ENCODE data around the gene LEUTX. TPM values are rescaled to one million over a fixed set of nuclear protein-coding genes. Genes with fewer than 3 reads are reported as not detected.

Gene LEUTX
- total RNA-seq, 1 experiment from 2014 or later, result not detected

DNA sequence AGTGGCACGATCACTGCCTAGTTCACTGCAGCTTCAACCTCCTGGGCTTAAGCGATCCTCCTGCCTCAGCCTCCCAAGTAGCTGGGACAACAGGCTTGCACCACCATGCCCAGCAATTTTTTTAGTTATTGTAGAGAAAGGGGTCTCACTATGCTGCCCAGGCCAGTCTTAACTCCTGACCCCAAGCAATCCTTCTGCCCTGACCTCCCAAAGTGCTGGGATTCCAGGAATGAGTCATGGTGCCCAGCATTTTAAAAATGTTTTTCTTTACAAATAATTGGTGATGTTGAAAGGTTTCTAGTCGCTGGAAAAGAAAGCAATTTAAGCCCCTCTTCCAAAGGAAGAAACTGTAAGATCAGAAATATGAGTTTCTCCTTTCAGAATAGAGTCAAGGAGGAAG lies 35.9 kb downstream of the LEUTX start:
- in situ Hi-C loops (cut with HindIII; ENCODE audit: low pct_unique_long_range_greater_than_20kb, low sequenced_read_pairs), result no loop called here
- DNase-seq (ENCODE audit: low read depth, low spot score), result no peak

DNA sequence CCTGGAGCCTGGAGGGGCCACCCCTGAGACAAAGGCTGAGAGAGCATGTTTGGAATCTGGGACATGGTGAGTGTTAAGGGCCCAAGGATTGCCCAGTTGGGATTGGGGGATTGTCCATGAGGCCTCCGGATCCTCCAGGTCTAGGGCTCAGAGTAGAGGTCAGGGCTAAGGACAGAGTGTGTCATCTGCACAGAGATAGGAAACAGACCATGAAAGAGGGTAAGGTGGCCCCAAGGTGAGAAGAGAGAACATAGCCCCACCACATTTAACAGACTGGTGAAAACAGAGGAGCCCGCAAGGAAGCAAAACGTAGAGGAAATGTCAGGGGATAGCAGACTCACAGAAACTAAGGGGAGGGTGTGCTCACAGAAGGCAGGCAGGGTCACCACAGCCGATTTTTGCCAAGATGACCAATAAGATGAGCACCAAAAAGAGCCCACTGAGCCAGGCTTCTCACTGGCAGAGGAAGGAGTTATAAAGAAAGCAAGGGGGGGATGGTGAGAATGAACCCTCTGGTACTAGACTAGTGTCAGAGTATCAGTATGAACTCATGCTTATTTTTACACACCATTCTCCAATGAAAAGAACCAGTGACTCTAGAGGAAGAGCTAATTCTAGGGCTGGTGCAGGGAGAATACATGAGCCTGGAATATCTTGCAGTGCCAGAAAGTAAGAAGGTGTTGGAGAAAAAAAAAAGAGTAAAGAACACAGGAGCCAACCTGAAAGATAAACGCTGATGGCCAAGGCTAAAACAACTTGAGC lies 37.8 kb downstream of the LEUTX start:
- DNase-seq (ENCODE audit: low read depth, low spot score), result no peak
- in situ Hi-C loops (cut with HindIII; ENCODE audit: low pct_unique_long_range_greater_than_20kb, low sequenced_read_pairs), result no loop called here

DNA sequence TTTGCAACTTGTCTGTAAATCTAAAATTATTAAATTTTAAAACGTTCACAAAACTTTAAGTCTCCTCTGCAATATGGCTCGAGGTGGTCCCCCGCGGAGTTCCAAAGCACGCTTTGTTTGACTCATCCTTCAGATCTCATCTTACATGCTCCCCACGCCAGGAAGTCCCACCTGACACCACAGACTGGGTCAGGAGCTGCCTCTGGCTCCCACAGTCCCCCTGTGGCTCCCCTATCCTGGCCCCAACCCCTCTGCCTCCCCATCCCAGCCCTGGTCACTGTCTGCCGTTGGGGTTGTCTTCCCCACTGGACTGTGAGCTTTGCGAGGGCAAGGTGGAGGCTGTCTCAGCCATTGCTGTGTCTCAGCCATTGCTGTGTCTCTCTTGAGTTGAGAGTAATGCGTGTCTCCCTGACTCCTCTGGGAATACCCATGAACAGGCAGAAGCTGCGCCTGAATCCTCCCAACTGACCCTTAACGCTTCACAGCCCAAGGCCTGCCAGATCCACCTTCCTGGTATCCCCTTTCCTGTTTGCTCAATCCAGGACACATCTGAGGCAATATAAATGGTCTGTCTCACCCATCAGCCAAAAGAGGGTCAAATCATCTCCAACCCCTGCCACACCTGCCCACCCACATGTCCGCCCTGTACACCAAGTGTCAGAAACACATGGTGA lies 39.4 kb downstream of the LEUTX start:
- in situ Hi-C loops (cut with HindIII; ENCODE audit: low pct_unique_long_range_greater_than_20kb, low sequenced_read_pairs), result no loop called here
- DNase-seq (ENCODE audit: low read depth, low spot score), result no peak

DNA sequence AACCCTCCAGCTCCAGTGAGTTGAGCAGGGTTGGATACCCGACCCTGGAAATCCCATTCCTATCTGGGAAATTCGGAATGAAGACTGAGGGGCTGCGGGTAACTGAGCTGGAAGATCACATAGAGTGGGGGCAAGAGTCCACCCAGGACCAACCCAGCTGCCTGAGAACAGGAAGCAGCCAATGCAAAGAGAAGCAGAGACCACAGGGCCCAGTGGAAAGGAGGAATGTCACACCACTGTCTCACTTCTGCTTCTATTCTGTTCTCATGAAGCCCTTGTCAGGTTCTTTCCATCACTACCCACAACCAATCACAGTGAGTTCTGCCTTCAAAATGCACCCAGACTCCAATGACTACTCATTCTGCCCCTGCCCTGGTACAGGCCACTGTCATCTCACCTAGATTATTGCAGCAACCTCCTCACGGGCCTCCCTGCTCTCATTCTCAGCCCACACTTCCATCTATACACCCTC lies 40.0 kb downstream of the LEUTX start:
- no peak for DNase-seq (ENCODE audit: low read depth, low spot score)
- in situ Hi-C loops (cut with HindIII; ENCODE audit: low pct_unique_long_range_greater_than_20kb, low sequenced_read_pairs), result no loop called here

DNA sequence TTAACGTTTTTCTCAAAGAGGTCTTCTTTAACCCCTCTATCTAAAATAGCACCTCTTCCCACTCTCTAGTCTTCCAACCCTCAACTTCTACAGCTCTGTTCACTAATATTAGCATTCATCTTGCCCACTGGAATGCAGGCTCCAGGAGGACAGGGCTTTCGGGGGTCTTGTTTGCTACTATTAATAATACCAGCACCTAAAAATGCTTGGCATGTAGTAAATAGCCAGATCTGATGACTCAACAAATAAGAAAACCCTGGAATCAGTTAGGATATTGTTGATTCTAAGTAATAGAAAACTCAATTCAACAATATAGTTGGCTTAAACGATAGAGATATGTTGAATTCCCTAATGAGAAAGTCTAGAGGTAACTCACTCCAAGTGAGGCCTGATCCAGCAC lies 41.1 kb downstream of the LEUTX start:
- no peak for DNase-seq (ENCODE audit: low read depth, low spot score)
- in situ Hi-C loops (cut with HindIII; ENCODE audit: low pct_unique_long_range_greater_than_20kb, low sequenced_read_pairs), result no loop called here

DNA sequence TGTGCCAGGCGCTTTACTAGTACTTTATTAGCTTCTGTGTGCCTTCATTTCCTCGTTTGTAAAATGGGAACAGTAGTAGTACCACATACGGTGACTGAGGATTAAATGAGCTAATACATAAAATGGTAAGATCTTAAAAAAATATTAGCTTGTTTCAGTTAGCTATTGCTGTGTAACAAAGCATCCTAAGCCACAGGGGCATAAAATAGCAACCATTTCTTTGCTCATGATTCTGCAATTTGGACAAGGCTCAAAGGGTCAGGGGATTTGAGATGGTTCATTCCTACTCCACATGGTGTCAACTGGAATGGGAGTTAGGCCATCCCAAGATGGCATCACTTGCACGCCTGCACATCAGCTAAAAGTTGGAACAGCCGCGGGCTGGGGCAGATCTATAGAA lies 42.0 kb downstream of the LEUTX start:
- in situ Hi-C loops (cut with HindIII; ENCODE audit: low pct_unique_long_range_greater_than_20kb, low sequenced_read_pairs), result no loop called here
- no peak for DNase-seq (ENCODE audit: low read depth, low spot score)

DNA sequence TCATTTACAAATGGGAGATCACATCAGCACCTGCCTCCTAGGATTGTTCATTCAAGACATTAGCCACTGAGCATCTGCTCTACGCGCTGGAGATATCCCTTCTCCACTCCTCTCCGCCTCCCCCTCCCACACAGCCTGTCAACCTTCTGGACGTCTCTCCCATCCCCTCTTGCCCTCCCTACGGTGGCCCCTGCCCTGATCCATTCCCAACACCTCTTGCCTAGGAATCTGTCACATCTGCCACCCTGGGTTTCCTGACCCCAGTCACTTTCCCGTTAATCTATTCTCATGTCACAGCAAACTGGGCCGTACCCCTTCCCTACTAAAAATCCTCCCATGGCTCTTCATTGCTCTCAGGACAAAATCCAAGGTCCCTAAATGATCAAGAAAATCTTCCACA lies 45.0 kb downstream of the LEUTX start:
- in situ Hi-C loops (cut with HindIII; ENCODE audit: low pct_unique_long_range_greater_than_20kb, low sequenced_read_pairs), result no loop called here
- DNase-seq (ENCODE audit: low read depth, low spot score), result no peak

DNA sequence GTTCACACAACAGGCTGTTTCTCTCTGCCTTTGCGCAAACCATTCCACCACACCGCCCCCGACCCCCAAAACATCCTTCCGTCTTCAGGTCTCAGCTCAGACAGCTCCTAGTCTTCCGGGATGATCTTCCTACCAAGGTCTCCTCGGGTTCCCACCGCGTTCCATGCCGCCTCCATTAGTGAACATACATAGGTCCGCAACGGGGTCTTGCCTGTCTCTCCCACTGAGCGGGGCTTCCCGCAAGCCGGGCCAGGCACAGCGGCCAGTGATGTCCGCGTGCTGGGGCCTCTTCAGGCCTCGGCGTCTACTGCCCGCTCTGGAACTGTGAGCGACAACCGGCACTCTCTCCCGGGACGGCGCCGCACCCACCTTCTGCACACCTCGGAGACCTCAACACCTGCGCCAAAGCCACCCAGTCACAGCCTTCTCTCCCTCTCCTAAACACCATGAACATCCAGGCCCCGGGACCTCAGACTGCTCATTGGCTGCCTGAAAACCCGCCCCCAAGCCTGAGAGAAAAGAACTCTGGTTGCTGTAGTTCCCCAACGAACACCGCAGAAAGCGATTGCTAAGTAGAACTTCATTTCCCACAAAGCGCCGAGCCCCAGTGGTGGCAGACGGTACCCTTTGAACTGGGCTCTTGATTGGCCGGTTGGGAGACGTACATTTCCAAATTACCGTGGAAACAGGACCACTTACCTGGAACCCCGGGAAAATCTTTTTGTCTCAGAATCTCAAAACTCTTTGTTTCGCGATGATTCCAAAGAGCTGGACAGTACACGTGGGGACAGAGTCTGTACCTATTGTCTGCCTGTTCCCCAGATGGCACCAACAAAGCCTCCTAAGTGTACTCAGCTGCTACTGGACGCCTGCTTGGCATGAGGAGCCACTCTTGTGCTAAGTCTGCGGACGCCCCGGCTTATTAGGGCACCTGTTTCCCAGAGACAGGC lies 45.8 kb downstream of the LEUTX start:
- in situ Hi-C loops (cut with HindIII; ENCODE audit: low pct_unique_long_range_greater_than_20kb, low sequenced_read_pairs), result no loop called here
- peak; percentile 94 for DNase-seq (ENCODE audit: low read depth, low spot score)

DNA sequence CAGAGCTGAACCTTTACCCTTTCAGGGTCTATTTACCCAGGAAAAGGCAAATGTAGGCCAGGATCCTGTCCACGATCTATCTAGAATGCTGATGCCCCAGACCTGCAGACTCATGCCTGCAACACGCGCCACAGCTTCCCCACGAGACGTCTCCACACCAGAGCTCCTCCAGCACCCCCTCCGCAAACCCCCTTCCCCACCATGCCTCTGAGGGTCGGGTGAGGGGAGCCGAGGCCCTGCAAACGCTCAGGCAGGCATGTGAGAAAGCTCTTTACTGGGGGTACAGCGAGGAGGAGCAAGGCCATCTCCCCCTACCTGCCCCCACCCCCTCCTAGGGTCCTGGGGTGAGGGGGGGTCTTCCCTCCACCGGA lies 46.4 kb downstream of the LEUTX start:
- DNase-seq (ENCODE audit: low read depth, low spot score), result no peak
- in situ Hi-C loops (cut with HindIII; ENCODE audit: low pct_unique_long_range_greater_than_20kb, low sequenced_read_pairs), result no loop called here

DNA sequence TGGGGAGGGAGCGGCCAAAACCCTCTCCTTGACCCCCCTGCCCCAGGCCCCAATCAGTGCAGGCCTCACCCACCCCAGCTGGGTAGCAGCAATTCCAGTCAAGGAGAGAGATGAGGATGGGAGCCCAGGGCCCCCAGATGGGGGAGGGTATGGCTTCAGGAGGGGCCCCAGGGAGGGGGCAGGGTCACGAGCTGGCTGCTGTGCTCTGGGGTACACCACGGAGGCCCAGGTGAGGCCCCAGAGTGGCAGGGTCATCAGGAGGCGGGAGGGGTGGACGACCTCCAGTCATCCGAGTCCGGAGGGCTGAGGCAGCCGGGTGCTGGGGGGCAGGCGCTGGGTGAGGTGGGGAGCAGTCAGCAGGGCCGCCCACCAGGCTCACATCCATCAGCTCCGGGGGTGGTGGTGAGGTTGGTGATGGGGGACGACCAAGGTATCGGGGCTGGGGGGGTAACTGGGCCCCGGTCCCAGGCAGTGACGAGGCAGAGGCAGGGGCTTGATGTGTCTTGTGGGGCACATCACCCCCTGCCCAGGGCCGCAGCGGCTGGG lies 47.0 kb downstream of the LEUTX start:
- DNase-seq (ENCODE audit: low read depth, low spot score), result no peak
- in situ Hi-C loops (cut with HindIII; ENCODE audit: low pct_unique_long_range_greater_than_20kb, low sequenced_read_pairs), result no loop called here

DNA sequence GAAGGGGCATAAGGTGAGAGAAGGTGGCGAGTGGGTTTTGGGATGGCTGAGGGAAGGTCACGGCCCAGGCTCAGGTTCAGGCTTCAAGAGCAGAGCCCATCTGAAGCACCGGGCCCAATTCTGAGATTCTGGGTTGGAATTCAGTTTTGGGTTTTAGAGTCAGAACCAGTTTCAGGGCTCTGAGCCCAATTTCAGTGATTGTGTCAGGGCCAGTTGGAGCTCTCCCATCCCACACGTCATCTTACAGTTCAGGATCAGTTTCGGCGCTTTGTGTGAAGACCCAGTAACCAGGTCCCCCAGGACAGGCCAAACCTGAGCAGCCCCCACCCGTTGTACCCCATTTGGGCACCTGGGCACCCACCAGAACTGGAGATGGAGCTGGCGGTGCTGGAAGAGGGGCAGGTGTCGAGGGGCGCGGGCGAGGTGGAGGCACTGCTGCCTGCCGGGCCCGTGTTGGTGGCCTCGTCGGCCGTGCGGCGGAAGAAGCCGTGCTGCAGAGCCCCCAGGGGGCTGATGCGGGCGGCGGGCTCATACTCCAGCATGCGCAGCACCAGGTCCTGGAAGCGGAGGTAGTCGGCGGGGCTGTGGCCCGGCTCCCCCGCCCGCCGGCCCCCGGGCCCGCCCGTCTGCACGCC lies 47.8 kb downstream of the LEUTX start:
- DNase-seq (ENCODE audit: low read depth, low spot score), result no peak
- in situ Hi-C loops (cut with HindIII; ENCODE audit: low pct_unique_long_range_greater_than_20kb, low sequenced_read_pairs), result no loop called here

DNA sequence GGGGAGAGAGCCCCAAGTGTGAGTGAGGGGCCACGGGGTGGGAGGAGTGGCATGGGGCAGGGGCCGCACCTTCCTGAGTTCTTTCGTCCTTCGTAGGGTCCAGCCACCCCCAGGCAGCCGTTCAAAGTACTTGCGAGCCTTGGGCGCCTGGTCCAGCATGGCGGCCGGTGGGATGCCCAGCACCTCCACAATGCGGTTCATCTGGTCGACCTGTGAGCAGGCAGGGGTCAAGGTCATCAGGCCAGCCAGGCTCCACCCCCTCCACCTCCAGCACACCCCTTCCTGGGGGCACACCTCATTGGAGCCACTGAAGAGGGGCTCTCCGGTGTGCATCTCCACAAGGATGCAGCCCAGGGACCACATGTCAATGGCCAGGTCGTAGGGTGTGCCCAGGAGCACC lies 48.6 kb downstream of the LEUTX start:
- DNase-seq (ENCODE audit: low read depth, low spot score), result no peak
- in situ Hi-C loops (cut with HindIII; ENCODE audit: low pct_unique_long_range_greater_than_20kb, low sequenced_read_pairs), result no loop called here

DNA sequence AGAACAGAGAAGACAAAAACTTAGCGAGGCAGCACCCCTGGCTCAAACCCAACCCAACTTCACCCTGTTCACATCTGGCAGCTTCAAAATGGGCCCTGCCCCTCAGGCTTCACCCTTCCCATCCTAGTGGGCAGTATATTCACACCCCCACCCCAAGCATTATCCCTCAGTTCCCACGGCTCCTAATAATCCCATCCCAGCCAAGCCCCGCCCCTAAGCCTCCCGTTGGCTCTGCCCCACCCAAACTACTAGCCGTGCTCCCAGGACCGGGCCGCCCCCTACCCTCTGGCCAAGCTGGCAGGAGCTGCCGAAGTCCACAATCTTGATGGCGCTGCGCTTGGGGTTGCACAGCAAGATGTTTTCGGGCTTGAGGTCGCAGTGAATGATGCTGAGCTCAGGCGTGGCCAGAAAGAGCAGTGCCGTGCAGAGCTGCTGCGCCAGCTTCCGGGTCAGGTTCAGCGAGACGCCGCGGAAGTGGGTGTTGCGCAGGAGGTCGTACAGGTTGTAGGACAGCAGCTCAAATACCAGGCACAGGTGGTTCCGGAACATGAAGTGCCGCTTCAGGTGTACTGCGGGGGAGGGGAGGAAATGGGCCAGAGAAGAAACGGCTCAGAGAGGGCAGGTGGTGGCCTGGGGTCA lies 49.5 kb downstream of the LEUTX start:
- in situ Hi-C loops (cut with HindIII; ENCODE audit: low pct_unique_long_range_greater_than_20kb, low sequenced_read_pairs), result no loop called here
- no peak for DNase-seq (ENCODE audit: low read depth, low spot score)

DNA sequence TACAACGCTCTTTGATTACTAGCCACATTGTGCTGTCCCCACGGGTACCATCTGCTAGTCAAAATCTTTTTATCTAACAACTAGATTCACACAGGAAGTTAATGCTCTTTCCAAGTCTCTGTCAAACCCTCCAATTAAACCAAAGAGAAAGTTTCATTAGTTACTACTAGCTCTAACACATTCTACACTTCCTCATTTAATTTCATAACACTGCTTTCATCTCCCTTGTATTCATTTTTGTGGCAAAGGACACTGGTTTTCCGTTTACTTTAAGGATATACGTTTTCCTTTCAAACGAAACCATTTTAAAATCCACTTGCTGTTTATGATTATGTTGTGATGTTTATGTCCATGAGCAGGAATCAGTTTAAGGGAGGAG lies 50.0 kb downstream of the LEUTX start:
- DNase-seq (ENCODE audit: low read depth, low spot score), result no peak
- in situ Hi-C loops (cut with HindIII; ENCODE audit: low pct_unique_long_range_greater_than_20kb, low sequenced_read_pairs), result no loop called here

DNA sequence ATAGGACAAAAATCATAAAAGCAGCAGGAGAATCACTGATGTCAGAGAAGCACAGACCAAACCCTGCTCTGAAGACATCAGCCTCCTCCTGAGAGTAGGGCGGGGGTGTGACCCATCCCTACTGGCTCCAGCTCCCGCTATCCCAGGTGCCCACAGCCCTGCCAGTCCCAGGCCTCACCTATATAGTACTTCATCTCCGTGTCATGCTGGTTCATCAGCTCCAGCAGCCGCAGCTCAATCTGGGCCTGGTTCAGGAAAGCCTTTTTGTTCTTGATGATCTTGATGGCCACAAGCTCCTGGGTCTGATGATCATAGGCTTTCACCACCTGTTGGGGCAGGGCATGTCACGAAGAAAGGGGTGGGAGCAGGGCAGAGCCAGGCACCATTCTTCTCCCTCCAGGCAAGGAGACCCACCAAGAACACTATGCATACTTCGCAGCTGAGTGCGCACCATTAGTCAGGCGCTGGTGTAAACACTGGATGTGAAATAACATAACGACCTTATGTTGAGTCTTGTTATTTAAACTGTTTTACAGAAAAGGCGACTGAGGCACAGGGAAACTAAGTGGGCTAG lies 51.1 kb downstream of the LEUTX start:
- DNase-seq (ENCODE audit: low read depth, low spot score), result no peak
- in situ Hi-C loops (cut with HindIII; ENCODE audit: low pct_unique_long_range_greater_than_20kb, low sequenced_read_pairs), result no loop called here

DNA sequence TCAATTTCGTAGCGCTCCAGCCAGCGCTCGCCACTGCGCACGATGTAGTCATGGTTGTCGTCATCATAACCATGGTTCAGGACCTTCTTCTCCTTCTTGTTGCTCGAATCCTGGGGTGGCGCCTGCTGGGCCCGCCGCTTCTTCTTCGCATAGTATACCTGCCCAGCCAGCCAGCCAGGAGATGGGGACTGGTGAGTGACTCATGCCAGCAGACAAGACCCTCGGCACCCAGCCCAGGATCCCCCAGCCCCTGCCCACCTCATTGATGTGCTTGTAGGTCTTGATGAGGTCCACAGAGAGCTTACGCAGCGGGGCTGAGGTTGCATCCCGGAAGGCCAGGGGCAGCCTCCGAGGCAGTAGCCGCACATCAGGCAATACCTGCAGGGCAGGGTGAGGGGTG lies 51.8 kb downstream of the LEUTX start:
- in situ Hi-C loops (cut with HindIII; ENCODE audit: low pct_unique_long_range_greater_than_20kb, low sequenced_read_pairs), result no loop called here
- no peak for DNase-seq (ENCODE audit: low read depth, low spot score)

DNA sequence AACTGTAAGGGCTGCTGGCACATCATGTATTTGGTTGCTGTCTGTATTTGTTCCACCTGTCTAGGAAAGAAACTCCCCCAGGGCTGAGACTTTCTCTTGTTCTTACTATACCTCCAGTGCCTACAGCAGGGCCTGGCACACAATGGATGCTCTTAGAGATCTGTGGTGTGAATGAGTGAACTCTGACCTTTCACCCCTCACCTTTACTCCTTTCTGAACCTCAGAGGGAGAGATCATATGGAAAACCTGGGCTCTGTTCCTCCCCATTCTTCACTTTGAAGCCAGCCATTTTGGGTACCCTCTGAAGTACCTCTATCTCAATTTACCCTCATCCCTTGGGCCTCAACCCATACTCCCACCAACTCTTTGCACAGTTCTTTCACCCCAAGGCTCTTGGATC lies 52.2 kb downstream of the LEUTX start:
- DNase-seq (ENCODE audit: low read depth, low spot score), result no peak
- in situ Hi-C loops (cut with HindIII; ENCODE audit: low pct_unique_long_range_greater_than_20kb, low sequenced_read_pairs), result no loop called here

Data from SK-MEL-5 (cell line).